HG03135 (cell line): ENCODE data around the gene LIPC.

ENCODE experiments used
- ATAC-seq: cut with Tn5 transposase; IDR thresholded peaks from one replicate; pipeline ENCODE4 v1.9.1; 2021; ENCODE audit warnings: mild to moderate bottlenecking, moderate library complexity; ENCODE audit not compliant: unreplicated experiment

The LIPC gene

GRCh38 chr15:58490888-58491473 lies 59.2 kb downstream of the LIPC start:
- ATAC-seq: no peak

DNA sequence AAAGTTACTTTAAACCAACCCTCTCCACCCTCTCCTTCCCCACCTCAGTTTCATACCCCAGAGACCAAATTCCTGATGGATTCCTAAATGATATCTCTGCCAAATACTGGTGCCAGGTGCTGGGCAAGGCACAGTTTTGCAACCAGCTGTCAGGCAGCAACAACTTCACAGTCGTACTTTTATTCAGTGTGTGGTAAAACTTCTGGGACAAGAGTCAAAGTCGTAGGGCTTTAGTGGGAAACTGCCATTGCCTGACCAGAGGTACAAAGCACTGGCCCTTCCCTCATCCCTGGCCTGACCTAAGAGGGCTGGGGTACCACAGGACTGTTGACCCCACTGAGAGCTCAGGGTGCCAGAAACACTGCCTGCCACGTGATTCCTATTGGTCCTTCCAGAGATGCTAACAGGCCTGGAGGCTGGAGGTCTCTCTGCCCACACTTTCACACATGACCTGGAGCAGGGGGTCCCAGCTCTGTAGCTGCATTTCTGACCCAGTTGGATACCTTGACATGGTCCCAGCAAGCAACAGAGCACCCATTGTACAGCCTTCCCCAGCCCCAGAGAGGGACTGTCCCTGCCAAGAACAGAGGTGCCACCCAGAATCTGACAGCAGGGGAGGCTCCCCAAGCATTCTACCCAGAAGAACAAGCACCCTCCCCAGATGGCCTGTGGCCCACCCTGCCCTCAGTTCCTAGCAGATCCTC lies 59.9 kb downstream of the LIPC start:
- no peak for ATAC-seq

DNA sequence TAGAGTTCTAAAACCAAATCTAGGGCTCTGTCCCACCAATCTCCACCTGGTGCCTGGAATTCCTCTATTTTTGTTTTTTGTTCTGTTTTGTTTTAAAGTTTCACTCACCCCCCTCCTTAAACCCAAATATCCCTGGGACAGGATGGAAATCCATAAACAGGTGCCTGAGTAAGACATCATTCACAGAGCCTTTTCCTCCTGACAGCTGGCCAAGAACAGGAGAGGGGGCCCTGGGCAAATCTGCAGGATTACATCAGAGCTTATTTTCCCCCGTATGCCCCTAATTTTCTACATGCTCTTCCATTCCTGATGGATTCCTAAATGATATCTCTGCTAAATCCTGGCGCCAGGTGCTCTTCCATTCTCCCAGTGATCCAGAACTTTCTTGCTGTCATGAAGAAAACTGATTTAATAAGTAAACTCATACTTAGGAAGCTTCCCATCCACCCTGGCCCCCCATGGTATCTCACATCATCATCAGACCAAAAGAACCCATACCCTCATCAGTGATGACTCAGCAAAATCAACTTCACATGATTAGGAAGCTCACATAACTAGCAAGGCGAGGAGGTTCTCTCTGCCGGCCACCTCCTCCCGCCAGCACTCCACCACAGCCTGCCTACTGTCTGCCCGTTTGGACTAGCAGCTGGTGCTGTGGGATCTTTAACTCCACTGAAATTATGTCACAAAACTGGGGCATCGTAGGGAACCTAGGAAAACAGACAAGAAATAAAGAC lies 61.0 kb downstream of the LIPC start:
- ATAC-seq: no peak

GRCh38 chr15:58494567-58494966 lies 62.8 kb downstream of the LIPC start:
- ATAC-seq: no peak

DNA sequence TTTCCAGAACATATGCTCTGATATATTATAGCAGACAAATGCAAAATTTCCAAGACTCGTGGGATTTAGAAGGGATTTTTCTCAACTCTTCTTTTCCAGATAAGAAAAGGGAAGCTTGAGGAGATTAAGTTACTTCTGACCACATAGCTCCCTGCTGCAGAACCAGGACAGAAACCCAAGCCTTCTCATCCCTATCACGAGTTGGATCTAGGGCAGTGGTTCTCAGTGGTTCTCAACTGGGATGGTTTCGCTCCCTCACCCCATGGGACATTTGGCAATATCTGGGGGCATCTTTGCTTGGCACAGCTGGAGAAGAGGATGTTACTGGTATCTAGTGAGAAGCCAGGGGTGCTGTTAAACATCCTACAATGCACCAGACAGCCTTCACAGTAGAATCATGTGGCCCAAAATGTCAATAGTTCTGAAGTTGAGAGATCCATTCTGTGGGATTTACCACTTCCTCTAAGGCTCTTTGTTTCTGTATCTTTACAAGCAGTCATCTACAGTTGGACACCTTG lies 64.2 kb downstream of the LIPC start:
- ATAC-seq: no peak

GRCh38 chr15:58497046-58497785 lies 65.4 kb downstream of the LIPC start:
- ATAC-seq: no peak

DNA sequence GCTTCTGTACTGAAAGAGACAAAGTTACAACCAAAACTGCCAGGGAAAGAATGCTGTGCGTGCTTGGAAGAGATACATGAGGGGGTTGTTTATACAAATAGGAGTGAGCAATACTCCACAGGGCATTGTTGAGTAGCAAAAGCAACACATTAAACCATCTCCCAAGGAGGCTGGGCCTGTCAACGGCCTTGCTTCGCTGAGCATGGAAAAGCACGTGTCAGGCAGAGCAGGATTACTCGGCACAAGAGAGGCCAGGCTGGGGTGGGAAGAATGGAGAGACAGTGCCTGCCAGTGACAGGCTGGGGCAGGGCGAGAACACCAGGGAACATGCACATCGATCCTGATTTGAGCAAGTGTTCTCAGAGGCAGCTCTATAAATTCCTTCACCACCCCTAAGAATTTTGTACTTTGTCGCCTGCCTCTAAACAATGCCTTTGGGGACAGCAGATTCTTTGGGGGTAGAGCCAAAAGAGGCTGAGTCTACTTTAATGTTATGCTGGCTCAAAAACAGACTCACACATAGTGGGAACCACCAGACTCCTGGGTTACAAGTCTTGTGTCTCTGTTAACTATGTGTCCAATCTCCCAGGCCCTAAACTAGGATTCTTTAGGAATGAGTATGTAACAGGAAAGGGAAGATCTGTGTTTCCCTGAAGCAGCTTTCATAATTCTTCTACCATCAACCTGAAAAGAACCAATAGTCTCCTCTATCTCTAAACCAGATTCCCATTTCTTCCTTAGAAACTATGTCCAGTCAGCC lies 67.2 kb downstream of the LIPC start:
- no peak for ATAC-seq

GRCh38 chr15:58501006-58501405 lies 69.2 kb downstream of the LIPC start:
- ATAC-seq: no peak

- ATAC-seq: no peak
These were observed 69.9 kb downstream of the LIPC start for GRCh38 chr15:58501636-58502188.

DNA sequence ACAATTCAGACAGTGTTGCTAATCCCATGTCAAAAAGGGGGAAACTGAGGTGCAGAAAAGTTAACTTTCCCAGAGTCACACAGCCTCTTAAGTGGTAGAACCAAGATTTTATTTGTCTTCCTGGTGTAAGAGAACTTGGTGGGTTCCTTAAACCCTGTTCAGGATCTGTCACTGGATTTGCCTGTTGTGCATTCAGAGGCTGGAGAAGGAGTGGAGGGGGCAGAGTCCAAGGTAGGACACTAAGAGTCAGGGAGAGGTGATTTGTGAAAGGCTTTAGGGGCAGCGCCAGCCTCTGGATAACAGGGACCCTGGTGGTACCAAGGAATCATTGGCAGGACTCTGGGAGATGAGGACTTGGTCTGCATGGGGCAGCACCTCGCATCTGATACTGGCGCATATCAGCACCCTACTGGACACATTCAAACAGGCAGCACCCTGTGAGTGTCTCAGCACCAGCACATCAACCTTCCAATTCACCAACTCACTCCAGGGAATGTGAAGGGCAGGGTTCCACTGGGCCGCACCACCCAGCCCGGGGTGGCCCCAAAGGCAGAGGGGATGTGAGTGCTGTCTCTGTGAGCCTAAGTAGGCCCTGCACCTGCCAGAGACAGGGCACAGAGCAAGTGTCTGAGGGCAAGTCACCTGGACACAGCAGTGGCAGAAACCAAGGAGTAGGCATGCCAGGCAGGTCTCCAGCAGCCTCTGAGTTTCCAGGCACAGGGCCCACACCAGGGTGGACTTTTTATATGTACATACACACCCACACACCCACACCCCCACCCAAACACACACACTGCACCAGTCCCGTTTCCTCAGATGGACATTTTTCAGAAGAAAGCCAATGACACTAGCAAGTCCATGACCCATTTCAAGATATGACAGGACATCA lies 71.6 kb downstream of the LIPC start:
- no peak for ATAC-seq

DNA sequence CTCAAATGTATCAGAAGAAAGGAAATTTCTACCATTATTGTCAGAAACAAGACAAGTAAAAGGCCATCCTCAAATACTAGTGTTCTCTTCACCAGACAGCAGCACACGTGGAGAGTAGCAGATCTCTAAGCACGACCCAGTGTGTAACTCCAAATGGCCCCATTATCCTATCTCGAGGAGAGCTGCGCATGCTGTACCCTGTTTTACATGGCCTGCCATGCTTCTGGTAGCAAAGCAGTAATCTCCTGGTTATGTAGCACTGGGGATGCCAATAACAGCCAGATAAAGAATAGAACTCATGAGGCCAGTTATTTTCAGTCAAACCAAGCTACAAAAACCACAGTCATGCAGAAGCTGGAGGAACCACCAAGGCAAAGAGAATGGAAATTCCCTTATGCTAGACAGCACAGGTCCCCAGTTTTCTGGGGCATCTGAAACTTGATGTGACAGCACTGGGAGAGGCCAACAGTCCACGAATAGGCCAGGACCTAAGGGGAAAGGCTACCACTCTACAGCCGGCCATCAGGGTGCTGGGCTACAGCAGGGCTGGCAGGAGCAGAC lies 73.0 kb downstream of the LIPC start:
- no peak for ATAC-seq

DNA sequence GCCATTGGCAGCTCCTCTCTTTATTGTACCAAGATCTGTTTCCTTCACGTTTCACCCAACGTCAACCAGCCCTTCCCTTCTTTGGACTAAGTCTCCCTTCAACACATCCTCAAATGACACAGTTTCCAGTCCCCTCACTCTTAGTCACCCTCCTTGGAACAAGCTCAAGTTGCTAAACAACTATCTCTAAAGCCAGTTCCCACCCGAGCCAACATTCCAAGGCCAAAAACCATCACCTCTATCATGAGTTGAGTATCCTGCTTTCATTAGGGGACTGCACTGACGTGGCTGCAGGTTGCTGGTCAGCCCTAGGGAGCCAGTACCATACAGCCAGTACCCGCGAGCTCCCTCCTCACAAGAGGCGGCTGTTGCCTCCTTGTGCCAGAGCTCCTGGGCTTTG lies 73.8 kb downstream of the LIPC start:
- ATAC-seq: no peak

DNA sequence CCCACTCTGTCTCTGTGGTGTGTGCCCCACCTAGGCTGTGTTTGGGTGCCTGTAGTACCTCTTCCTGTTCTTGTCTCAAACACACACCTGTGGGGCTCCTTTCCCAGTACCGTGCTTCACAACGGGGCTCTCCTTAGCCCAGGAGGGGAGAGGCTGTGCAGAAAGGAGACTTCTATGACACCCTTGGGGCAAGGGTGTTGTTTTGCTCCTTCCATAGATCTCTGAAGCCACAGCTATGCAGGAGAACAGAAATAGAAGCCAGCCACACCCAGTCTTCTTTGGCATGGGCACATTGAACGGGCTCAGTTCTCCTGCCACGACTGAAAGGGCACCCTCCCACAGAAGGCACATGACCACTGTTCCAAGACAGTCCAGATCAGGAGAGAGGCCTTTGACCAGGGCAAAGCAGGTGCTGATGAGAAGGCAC lies 74.3 kb downstream of the LIPC start:
- ATAC-seq: no peak

DNA sequence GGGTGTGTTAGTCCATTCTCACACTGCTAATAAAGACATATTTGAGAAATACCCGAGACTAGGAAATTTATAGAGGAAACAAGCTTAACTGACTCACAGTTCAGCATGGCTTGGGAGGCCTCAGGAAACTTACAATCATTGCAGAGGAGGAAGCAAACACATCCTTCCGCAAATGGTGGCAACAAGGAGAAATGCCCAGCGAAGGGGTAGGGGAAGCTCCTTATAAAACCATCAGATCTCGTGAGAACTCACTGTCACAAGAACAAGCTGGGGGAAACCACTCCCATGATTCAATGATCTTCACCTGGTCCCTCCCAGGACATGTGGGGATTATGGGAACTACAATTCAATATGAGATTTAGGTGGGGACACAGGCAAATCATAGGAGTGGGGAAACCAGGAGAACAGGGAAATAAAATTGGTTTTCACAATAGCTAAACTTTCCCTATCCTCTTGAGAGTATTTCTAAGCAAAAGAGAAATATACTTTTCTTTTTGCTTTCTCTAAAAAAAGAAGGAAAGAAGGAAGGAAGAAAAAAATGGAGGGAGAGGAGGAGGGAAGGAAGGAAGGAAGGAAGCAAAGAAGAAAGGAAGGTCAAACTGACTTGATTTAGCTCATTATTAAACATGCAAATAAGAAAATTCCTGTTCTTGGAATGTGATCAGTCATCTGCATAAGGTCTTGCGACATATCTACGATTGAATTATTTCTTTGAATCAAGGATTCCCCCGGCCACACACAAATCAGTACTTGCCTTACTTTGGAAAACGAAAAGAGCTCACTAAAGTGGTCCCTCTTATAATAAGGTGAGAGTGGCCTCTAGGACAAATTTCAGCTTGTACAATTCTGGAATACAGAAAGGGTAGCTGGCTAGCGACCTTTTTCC lies 75.2 kb downstream of the LIPC start:
- ATAC-seq: no peak

GRCh38 chr15:58509556-58509955 lies 77.8 kb downstream of the LIPC start:
- ATAC-seq: no peak

DNA sequence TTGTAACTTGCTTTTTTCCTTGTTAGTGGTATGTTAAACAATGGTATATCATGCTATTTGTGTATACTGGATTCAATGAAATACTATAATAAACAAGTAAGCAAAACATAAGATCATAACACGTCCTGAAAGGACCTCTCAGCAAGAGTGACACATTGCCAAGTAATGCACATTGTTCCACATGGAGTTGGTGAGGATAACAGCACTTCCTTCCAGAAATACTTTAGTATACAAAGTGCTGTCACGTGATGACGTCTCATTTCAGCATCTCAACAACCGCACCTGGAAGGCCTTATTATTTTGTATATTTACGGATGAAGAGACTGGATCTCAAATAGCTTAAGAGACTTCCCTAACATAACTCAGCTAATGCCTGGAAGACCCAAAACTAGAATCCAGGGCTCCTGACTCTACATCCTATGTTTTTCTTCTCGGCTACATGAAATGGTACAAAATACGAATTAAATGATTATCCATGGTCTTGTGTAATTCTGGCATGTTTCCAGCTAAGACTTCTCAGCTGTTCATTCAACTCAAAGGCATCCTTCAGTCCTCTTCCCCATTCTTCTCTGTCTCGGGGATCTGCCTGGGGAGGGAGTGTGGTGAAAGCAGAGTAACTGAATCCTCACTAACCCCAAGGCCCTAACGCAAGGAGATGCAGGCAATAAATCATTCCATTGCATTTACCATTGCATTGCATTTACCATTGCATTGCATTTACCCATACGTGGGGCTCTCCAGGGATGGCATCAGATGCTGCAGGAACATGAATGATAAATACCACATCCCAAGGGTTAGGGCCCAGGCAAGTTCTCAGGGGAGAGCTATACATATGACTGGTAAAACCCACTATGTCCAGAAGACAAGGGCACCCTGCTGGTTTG lies 79.2 kb downstream of the LIPC start:
- ATAC-seq: no peak

DNA sequence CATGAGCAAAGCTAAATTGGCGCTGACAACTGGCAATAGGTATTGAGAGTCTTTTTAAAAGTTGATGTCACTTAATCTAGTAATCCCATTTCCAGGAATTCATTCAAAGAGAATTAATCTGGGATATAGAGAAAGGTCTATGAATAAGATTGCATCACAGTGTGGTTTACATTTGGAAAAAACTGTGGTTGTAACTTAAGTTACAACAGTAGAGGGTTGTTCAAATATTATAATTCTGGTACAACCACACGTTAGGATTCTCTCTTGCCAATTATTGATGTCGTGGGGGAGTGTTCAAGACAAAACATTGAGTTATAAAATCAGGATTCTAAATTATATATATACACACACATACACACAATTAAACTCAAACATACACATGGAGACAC lies 79.8 kb downstream of the LIPC start:
- no peak for ATAC-seq
